Endothelial cell of umbilical vein (primary cell): ENCODE measurements around the gene SH3YL1. TPM values are rescaled to one million over a fixed set of nuclear protein-coding genes. Genes with fewer than 3 reads are reported as not detected.

ENCODE experiments used
- BruUV-seq: library from RNA; stranded (reverse); fragments of 400-500 nt; replicated peaks from 2 replicates; lab custom pipeline; 2021; lab: Mats Ljungman, UMichigan
- CTCF ChIA-PET: fragments of 300-600, 350-600 bp; sonication (Branson Sonifier 250); formaldehyde crosslinking; loops from one replicate; lab custom pipeline; 2021; ENCODE audit warnings: antibody characterized with exemption, inconsistent platforms; lab: Charles Lee
- POLR2A ChIA-PET: fragments of 300-600, 350-600 bp; sonication (Branson Sonifier 250); formaldehyde crosslinking; loops from one replicate; lab custom pipeline; 2021; ENCODE audit warnings: antibody characterized with exemption, inconsistent platforms; lab: Charles Lee
- DNase-seq: peaks from one replicate; pipeline ENCODE4 v3.0.0-alpha.2; 2011; ENCODE audit warnings: low read depth, low spot score
- FAIRE-seq: peaks from 2 replicates; lab custom pipeline; 2011; peaks lifted over from hg19 to GRCh38; lab: Jason Lieb, UNC
- H2AFZ ChIP-seq: 2 replicates; pipeline ENCODE4 v1.6.0; 2012; ENCODE audit warnings: low read depth, low read length, control low read depth, inconsistent platforms
- H3K27ac ChIP-seq: 2 replicates; pipeline ENCODE4 v1.5.1; 2011; ENCODE audit warnings: low read depth, mild to moderate bottlenecking, control low read depth, low read length, moderate library complexity; ENCODE audit not compliant: insufficient read depth
- H3K27me3 ChIP-seq, 2 experiments: 2 replicates each; pipeline versions ENCODE4 v1.6.0 to v1.6.1; 2011; ENCODE audit warnings: low read length in 2 of 2, mixed read lengths in 1 of 2; ENCODE audit not compliant: control insufficient read depth in 2 of 2, insufficient read depth in 2 of 2
- H3K36me3 ChIP-seq, 2 experiments: 2 replicates in 1 of 2; 3 replicates in 1 of 2; pipeline ENCODE4 v1.5.1; 2011; ENCODE audit warnings: low read length in 2 of 2, mild to moderate bottlenecking in 1 of 2, moderate library complexity in 1 of 2; ENCODE audit not compliant: control insufficient read depth in 2 of 2, insufficient read depth in 2 of 2; ENCODE audit errors: extremely low read depth in 1 of 2
- H3K4me1 ChIP-seq: 3 replicates; pipeline ENCODE4 v1.5.1; 2011; ENCODE audit warnings: mild to moderate bottlenecking, low read length; ENCODE audit not compliant: control insufficient read depth, insufficient read depth; ENCODE audit errors: extremely low read depth
- H3K4me2 ChIP-seq: 2 replicates; pipeline ENCODE4 v1.6.1; 2011; ENCODE audit warnings: low read length, control low read depth, mixed read lengths; ENCODE audit not compliant: insufficient read depth
- H3K4me3 ChIP-seq, 3 experiments: fragments of 200-600 bp in 1 of 3; sonication (generic), shearing (Covaris generic) in 1 of 3; replicated peaks in 1 of 3; 2 replicates each; pipeline ENCODE4 v1.5.1; 2011 to 2016; ENCODE audit warnings: control low read depth in 3 of 3, low read length in 3 of 3, mild to moderate bottlenecking in 2 of 3, inconsistent platforms in 1 of 3, low read depth in 1 of 3, moderate library complexity in 1 of 3; ENCODE audit not compliant: insufficient read depth in 1 of 3
- H3K79me2 ChIP-seq: 2 replicates; pipeline ENCODE4 v1.6.0; 2012; ENCODE audit warnings: low read length, inconsistent platforms; ENCODE audit not compliant: control insufficient read depth, insufficient read depth
- H3K9ac ChIP-seq: replicated peaks from 2 replicates; pipeline ENCODE3; 2011; ENCODE audit warnings: low read length, control low read depth; ENCODE audit not compliant: insufficient read depth; ENCODE audit errors: extremely low read depth
- H3K9me1 ChIP-seq: replicated peaks from 3 replicates; pipeline ENCODE4 v1.6.0; 2011; ENCODE audit warnings: mild to moderate bottlenecking, low read length; ENCODE audit not compliant: control insufficient read depth, insufficient read depth; ENCODE audit errors: extremely low read depth
- H3K9me3 ChIP-seq: replicated peaks from 2 replicates; pipeline ENCODE4 v1.5.1; 2012; ENCODE audit warnings: low read length, inconsistent platforms; ENCODE audit not compliant: control insufficient read depth, insufficient read depth
- H4K20me1 ChIP-seq: replicated peaks from 2 replicates; pipeline ENCODE3; 2011; ENCODE audit warnings: mild to moderate bottlenecking, low read length; ENCODE audit not compliant: control insufficient read depth, insufficient read depth; ENCODE audit errors: extremely low read depth
- MYC ChIP-seq: IDR thresholded peaks from one replicate; pipeline ENCODE4 v1.6.1; 2011; ENCODE audit warnings: mild to moderate bottlenecking, low read depth, low read length
- dilution Hi-C: fragments of 300-500 bp; cut with MboI; formaldehyde crosslinking; loops from one replicate; pipeline ENCODE4 v1.15.0; 2019; ENCODE audit warnings: low sequenced_read_pairs; ENCODE audit not compliant: extremely low pct_ligation_motif_present
- intact Hi-C: fragments of 100-400 bp; cut with micrococcal nuclease; formaldehyde crosslinking; loops from one replicate; pipeline ENCODE4 v1.10.0; 2022
- polyA plus RNA-seq, 4 experiments: library from polyadenylated mRNA; depleted of rRNA in 3 of 4; stranded (reverse) in 3 of 4; unstranded in 1 of 4; fragments of >200 nt; gene quantifications; 2 replicates each; pipeline versions ENCODE4 v1.2.1 to v1.2.3, GENCODE V29; 2011 to 2012; ENCODE audit warnings: missing spikeins in 1 of 4
- total RNA-seq: library from RNA; stranded (reverse); gene quantifications from 2 replicates; pipeline ENCODE4 v1.2.3, GENCODE V29; 2021
- TF ChIP-seq, protein P1 (sequence below), 2 donors: IDR thresholded peaks; 1 replicate in 1 of 2; 2 replicates in 1 of 2; pipeline ENCODE4 v1.5.1; 2011; ENCODE audit warnings: low read length in 2 of 2, mild to moderate bottlenecking in 2 of 2, moderate library complexity in 2 of 2, control low read depth in 1 of 2, inconsistent platforms in 1 of 2, low read depth in 1 of 2; ENCODE audit not compliant: insufficient read depth in 1 of 2; ENCODE audit errors: extremely low read depth in 1 of 2

The SH3YL1 gene
- total and polyA plus RNA-seq, 2 donors (not counting 3 experiments of a cell fraction or from before 2014, with no cell fraction given) = 12.5 to 22.4 TPM

DNA sequence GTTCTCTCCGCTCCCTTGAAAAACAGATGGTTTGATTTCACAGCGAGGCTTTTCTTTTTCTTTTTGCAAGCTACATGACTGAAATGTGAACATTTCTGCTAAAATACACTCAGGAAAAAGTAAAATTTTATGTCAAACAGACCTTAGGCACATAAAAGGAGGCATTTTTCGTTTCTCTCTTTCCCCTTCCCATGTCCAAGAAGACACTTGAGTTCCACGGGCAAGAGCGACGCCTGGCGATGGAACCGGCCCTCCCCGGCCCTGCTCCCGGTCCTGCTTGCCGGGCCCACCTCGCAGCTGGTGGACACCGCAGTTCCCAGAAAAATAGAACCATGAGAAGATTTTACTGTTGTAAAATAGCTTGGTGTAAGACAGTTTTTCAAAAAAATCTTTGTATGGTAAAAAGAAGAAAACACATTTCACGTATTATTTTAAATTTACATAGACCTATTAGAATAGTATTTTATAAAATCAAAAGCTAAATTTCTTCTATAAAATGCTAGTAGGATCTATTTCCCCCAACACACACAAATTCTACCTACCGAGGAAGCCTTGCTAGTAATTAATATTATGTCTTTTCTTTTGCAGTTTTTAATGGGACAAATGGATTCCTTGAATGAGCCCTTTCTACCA, 26.4 kb upstream of the SH3YL1 start:
- no peak overlapping the region for H2AFZ ChIP-seq
- ChIA-PET CTCF (interaction anchor here (0.8 to 2.9 kb wide), 8 partner anchors 9 to 1479 kb away, joined by 3 to 19 read pairs (median 3); no protein-coding TSS in a partner anchor), POLR2A (no interaction called here)
- H3K4me3 ChIP-seq = peak overlapping the region in 1 of 3 experiments; percentile 19
- no peaks in the 10 kb centered on the region for H3K79me2 ChIP-seq
- DNase-seq (peak; percentile 67), FAIRE-seq (peak; percentile 65)
- intact Hi-C loops = loop anchor here (1.0 to 2.0 kb wide), 2 partner anchors 25 to 44 kb away; partner anchors contain the start of genes ACP1 and SH3YL1
- H3K27me3 ChIP-seq = peaks cover 16 to 37% of the 10 kb centered on the region in 2 experiments
- dilution Hi-C loops = no loop called here
- no peak for TF ChIP-seq MYC
- TF ChIP-seq, protein P1, sequence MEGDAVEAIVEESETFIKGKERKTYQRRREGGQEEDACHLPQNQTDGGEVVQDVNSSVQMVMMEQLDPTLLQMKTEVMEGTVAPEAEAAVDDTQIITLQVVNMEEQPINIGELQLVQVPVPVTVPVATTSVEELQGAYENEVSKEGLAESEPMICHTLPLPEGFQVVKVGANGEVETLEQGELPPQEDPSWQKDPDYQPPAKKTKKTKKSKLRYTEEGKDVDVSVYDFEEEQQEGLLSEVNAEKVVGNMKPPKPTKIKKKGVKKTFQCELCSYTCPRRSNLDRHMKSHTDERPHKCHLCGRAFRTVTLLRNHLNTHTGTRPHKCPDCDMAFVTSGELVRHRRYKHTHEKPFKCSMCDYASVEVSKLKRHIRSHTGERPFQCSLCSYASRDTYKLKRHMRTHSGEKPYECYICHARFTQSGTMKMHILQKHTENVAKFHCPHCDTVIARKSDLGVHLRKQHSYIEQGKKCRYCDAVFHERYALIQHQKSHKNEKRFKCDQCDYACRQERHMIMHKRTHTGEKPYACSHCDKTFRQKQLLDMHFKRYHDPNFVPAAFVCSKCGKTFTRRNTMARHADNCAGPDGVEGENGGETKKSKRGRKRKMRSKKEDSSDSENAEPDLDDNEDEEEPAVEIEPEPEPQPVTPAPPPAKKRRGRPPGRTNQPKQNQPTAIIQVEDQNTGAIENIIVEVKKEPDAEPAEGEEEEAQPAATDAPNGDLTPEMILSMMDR (IDR thresholded peaks at IDR 0.05; ENCODE audit: extremely low read depth in 1 of 2, insufficient read depth in 1 of 2, low read depth in 1 of 2, low read length in 2 of 2) = peak; percentile 66 to 75
- peak overlapping the region; percentile 14 for H3K4me2 ChIP-seq
- no peaks in the 10 kb centered on the region for H3K9me1 ChIP-seq
- no TSS peak for BruUV-seq
- no peaks in the 10 kb centered on the region for H4K20me1 ChIP-seq
- no peaks in the 10 kb centered on the region for H3K36me3 ChIP-seq
- H3K27ac ChIP-seq = no peak overlapping the region
- no peaks in the 10 kb centered on the region for H3K9me3 ChIP-seq
- H3K9ac ChIP-seq = no peak overlapping the region
- H3K4me1 ChIP-seq = peaks cover 3% of the 10 kb centered on the region
